Measurements from ENCODE around the gene SPON1. TPM values are rescaled to one million over a fixed set of nuclear protein-coding genes. Genes with fewer than 3 reads are reported as not detected.

Gene SPON1
- total and polyA plus RNA-seq, 4 donors, result 0.72 to 4.9 (median 1.2) TPM

DNA sequence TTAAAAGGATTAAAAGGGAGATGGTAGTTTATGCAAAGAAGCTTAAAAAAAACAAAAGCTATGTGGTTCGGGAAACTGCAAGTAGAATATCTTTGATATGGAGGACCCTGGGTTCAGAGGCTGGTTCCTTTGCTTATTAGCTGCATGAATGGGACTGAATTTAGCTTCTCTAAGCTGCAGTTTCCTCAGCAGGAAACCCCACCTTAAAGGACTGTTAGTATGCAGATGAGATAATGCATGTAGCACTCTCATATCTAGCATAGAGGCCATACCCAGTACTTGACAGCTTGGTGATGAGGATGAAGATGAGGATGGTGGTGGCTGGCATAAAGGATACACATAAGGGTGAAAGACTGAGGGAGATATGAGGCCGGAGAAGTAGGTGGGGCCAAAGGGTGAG is 261.9 kb downstream of the SPON1 start:
- Histone ChIP-seq H3K36me3 (ENCODE audit: control insufficient read depth in 4 of 4, insufficient read depth in 3 of 4, low read depth in 1 of 4, low read length in 3 of 4) (no peaks in the 10 kb centered on the region), H3K4me3 (ENCODE audit: low read depth in 1 of 3, low read length in 3 of 3) (no peak overlapping the region), H3K27me3 (ENCODE audit: control insufficient read depth in 4 of 4, insufficient read depth in 4 of 4, low read length in 3 of 4) (peaks cover 0 to 4% (median 0%) of the 10 kb centered on the region in 4 donors), H3K4me1 (ENCODE audit: control insufficient read depth in 4 of 4, insufficient read depth in 4 of 4, low read length in 3 of 4) (no peaks in the 10 kb centered on the region), H3K27ac (ENCODE audit: low read depth in 1 of 2, low read length in 2 of 2) (no peak overlapping the region), H3K9ac (ENCODE audit: low read depth in 1 of 2, low read length in 2 of 2) (no peak overlapping the region), H3K9me3 (ENCODE audit: control insufficient read depth in 4 of 4, low read length in 3 of 4) (peaks cover 0 to 4% (median 0%) of the 10 kb centered on the region in 4 donors)
- TF ChIP-seq RXRA (IDR thresholded peaks at IDR 0.05) (no peak), EGR1 (IDR thresholded peaks at IDR 0.05; ENCODE audit: low read depth in 2 of 2) (no peak), TAF1 (conservative IDR thresholded peaks at IDR 0.05) (no peak), HNF4G (IDR thresholded peaks at IDR 0.05) (no peak), RAD21 (IDR thresholded peaks at IDR 0.05) (no peak), JUND (IDR thresholded peaks at IDR 0.05) (no peak), ATF3 (IDR thresholded peaks at IDR 0.05) (no peak), NR2F2 (IDR thresholded peaks at IDR 0.05) (no peak)
- TF ChIP-seq, protein P1, sequence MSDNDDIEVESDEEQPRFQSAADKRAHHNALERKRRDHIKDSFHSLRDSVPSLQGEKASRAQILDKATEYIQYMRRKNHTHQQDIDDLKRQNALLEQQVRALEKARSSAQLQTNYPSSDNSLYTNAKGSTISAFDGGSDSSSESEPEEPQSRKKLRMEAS (IDR thresholded peaks at IDR 0.05), result no peak
- TF ChIP-seq, protein P2, sequence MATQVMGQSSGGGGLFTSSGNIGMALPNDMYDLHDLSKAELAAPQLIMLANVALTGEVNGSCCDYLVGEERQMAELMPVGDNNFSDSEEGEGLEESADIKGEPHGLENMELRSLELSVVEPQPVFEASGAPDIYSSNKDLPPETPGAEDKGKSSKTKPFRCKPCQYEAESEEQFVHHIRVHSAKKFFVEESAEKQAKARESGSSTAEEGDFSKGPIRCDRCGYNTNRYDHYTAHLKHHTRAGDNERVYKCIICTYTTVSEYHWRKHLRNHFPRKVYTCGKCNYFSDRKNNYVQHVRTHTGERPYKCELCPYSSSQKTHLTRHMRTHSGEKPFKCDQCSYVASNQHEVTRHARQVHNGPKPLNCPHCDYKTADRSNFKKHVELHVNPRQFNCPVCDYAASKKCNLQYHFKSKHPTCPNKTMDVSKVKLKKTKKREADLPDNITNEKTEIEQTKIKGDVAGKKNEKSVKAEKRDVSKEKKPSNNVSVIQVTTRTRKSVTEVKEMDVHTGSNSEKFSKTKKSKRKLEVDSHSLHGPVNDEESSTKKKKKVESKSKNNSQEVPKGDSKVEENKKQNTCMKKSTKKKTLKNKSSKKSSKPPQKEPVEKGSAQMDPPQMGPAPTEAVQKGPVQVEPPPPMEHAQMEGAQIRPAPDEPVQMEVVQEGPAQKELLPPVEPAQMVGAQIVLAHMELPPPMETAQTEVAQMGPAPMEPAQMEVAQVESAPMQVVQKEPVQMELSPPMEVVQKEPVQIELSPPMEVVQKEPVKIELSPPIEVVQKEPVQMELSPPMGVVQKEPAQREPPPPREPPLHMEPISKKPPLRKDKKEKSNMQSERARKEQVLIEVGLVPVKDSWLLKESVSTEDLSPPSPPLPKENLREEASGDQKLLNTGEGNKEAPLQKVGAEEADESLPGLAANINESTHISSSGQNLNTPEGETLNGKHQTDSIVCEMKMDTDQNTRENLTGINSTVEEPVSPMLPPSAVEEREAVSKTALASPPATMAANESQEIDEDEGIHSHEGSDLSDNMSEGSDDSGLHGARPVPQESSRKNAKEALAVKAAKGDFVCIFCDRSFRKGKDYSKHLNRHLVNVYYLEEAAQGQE (IDR thresholded peaks at IDR 0.05), result no peak
- 77% methylated on average over 2 of the region's 2 CpGs for WGBS
- DNase-seq (ENCODE audit: low spot score), result no peak

- Histone ChIP-seq H3K4me1 (ENCODE audit: control insufficient read depth in 4 of 4, insufficient read depth in 4 of 4, low read length in 3 of 4) (no peaks in the 10 kb centered on the region), H3K36me3 (ENCODE audit: control insufficient read depth in 4 of 4, insufficient read depth in 3 of 4, low read depth in 1 of 4, low read length in 3 of 4) (no peaks in the 10 kb centered on the region), H3K27me3 (ENCODE audit: control insufficient read depth in 4 of 4, insufficient read depth in 4 of 4, low read length in 3 of 4) (peaks cover 0 to 7% (median 0%) of the 10 kb centered on the region in 4 donors), H3K27ac (ENCODE audit: low read depth in 1 of 2, low read length in 2 of 2) (no peak overlapping the region), H3K9me3 (ENCODE audit: control insufficient read depth in 4 of 4, low read length in 3 of 4) (peaks cover 0 to 4% (median 0%) of the 10 kb centered on the region in 4 donors), H3K9ac (ENCODE audit: low read depth in 1 of 2, low read length in 2 of 2) (no peak overlapping the region), H3K4me3 (ENCODE audit: low read depth in 1 of 3, low read length in 3 of 3) (no peak overlapping the region)
- WGBS, result 90% methylated on average over 4 of the region's 4 CpGs
- TF ChIP-seq GABPA (IDR thresholded peaks at IDR 0.05 in 1 of 2, conservative IDR thresholded peaks at IDR 0.05 in 1 of 2), result no peak
- DNase-seq (ENCODE audit: low spot score), result no peak
Measured at GRCh38 chr11:14225666-14226065, 263.1 kb downstream of the SPON1 start.

DNA sequence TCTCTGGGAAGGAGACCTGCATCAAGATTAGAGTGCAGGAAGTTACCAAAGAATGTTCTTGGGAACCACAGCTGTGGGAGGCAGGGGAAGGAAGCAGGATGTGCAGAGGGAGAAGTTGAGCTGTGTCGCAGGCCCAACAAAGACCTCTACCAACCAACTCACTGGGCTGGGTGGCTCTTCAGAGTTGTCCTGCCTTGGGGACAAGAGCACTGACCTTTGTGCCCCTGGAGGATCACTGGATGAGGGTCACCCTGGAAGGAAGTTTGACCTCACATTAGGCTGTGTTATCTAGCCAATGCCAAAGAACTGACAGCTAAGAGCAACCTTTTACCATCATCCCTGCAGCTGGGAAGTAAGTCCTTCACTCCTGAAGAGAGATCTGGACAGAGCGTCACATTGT is 265.8 kb downstream of the SPON1 start:
- Histone ChIP-seq H3K4me3 (ENCODE audit: low read depth in 1 of 3, low read length in 3 of 3) (no peak overlapping the region), H3K4me1 (ENCODE audit: control insufficient read depth in 4 of 4, insufficient read depth in 4 of 4, low read length in 3 of 4) (no peaks in the 10 kb centered on the region), H3K36me3 (ENCODE audit: control insufficient read depth in 4 of 4, insufficient read depth in 3 of 4, low read depth in 1 of 4, low read length in 3 of 4) (no peaks in the 10 kb centered on the region), H3K9me3 (ENCODE audit: control insufficient read depth in 4 of 4, low read length in 3 of 4) (peaks cover 0 to 4% (median 0%) of the 10 kb centered on the region in 4 donors), H3K9ac (ENCODE audit: low read depth in 1 of 2, low read length in 2 of 2) (no peak overlapping the region), H3K27me3 (ENCODE audit: control insufficient read depth in 4 of 4, insufficient read depth in 4 of 4, low read length in 3 of 4) (peaks cover 0 to 7% (median 0%) of the 10 kb centered on the region in 4 donors), H3K27ac (ENCODE audit: low read depth in 1 of 2, low read length in 2 of 2) (no peak overlapping the region)
- TF ChIP-seq JUND (IDR thresholded peaks at IDR 0.05) (no peak), FOXA1 (IDR thresholded peaks at IDR 0.05) (no peak), RXRA (IDR thresholded peaks at IDR 0.05) (no peak)
- no peak for DNase-seq (ENCODE audit: low spot score)
- WGBS, result 82% methylated on average over 2 of the region's 2 CpGs
